ENCODE data around the gene C19orf73.

C19orf73 gene

GRCh38 chr19:49120868-49121267, 1.9 kb upstream of the C19orf73 start:
- no peak for DNase-seq

GRCh38 chr19:49120325-49120683, 1.4 kb upstream of the C19orf73 start:
- DNase-seq: no peak

- peak; percentile 35 for DNase-seq
Measured at GRCh38 chr19:49119411-49120324, 725 bp upstream of the C19orf73 start, which contains the start of gene PPFIA3. PPFIA3 (plus strand) TSS chr19:49119544; CDS start chr19:49127874, 8,330 bp downstream.

DNA sequence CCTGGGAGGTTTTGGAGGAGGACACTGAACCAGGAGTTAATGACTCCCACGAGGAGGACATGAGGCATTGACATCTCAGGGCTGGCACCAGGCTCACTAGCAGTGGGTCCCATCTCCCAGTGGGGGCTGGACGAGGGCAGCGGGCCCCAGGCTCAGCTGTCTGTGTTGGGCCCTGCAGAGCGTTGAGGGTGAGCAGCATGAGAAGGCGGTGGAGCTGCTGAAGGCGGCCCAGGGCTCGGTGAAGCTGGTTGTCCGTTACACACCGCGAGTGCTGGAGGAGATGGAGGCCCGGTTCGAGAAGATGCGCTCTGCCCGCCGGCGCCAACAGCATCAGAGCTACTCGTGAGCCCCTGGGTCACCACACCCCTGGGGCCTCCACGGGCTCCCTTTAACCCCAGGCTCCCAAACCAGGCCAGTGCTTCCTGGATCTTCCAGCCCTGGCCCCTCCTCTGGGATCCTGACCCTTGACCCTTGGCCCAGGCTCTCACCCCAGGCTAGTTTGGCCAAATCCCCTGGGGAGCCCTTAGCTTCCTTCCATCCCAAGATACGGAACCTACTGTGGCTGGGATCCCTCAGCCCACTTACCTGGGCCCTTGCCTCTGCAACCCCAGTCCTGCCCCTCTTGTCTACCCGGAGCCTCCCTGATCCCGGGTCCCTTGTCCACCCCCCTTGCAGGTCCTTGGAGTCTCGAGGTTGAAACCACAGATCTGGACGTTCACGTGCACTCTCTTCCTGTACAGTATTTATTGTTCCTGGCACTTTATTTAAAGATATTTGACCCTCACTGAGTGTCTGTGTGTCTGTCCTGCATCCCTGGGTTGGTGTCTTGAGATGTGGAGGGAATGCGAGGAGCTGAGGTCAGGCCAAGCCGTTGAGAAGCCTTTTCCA, 1.0 kb downstream of the C19orf73 start:
- DNase-seq: no peak

GRCh38 chr19:49116544-49116943, 2.4 kb downstream of the C19orf73 start:
- DNase-seq: no peak

- DNase-seq: peak; percentile 54
Measured at GRCh38 chr19:49114630-49115363, 4.1 kb downstream of the C19orf73 start.

DNA sequence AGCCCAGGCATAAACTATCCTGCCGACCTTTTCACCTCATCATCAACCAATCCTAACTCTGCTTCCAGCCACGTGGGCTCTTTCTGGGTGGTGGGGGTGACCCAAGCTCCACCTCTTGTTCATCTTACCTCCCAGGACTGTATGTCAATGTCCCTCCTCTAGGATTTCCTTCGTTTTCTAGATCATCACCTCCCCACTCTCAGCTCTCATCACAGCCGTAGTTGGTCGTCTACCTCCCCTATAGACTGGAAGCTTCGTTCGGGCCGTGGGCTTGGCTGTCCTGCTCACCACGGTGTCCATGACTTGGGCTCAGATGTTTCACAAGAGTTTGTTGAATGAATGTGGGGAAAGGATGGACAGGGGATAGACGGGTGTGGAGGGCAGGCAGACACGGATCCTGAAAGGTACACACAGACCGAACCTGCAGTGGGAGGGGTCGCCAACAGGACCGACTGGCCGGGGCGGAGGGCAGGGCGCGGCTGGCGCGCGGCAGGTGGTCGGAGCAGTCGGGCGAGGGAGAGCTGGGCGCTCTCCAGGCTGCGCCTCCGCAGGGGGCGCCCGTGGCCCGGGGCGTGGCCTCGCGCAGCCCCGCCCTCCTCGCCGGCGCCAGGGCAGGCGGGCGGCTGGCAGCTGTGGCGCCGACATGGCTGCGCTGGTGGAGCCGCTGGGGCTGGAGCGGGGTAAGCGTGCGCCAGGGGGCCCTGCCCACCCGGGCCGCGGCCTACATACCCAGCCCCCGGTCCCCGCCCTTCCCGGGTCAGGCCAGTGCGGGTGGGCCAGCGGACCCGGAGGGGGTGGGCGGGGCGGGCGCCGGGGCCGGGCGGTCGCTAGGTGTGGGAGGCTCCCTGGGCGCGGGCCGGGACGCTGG, 4.9 kb downstream of the C19orf73 start, which contains the start of gene LIN7B:
TSS of gene LIN7B (plus strand) at position 609 of the 868 bp plus-strand sequence. CDS start at position 644, 35 bp downstream.
- DNase-seq: peak; percentile 84

- no peak for DNase-seq
Measured at GRCh38 chr19:49111218-49111998, 7.5 kb downstream of the C19orf73 start.

DNA sequence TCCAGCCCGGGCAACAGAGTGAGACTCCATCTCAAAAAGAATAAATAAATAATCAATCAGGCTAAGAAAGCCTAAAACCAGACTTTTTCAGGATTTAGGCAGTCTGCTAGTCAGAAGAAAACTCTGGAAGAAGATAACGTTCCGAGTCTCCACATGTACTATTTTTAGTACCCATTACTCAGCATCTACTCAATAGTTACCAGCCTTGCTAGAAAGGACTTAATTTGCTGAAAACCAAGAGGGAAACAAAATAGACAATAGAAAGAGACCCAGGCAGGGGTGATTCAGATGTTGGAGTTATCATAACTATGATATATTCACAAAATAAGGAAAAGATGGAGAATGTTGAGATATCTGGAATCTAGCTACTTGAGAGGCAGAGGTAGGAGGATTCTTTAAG, 8.4 kb downstream of the C19orf73 start:
- DNase-seq: no peak

DNA sequence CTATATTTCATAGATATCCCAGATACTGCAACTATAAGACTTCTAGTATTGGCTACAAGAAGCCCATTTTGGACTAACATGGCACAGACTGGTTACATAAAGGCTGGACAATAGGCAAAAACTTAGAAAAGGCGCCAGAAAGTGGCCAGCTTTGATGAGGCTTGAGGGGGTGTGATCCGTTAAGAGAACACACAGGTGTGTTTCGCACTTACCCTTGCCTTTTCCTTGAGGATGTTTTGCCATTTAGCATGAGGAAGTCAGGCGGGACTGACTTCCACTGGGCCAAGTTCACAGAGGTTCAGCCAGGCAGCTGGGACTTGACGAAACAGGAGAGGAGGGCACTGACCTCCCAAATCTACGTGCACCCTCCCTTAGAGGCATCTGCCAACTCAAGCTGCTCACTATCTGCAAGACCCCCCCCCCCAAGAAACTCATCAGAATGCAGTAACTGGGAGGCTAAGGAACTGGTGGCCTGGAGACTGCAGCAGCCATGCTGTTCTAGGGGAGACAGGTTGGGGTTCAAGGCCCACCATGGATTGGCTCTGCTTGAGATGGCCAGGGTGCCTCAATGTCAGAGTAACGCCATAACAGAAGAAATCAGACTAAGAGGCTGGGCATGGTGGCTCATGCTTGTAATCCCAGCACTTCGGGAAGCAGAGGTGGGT, 9.2 kb downstream of the C19orf73 start:
- no peak for DNase-seq

GRCh38 chr19:49109051-49109450, 9.9 kb downstream of the C19orf73 start:
- no peak for DNase-seq

GRCh38 chr19:49107625-49108459, 11.1 kb downstream of the C19orf73 start:
- no peak for DNase-seq

- DNase-seq: peak; percentile 70
Measured at GRCh38 chr19:49106648-49107135, 12.3 kb downstream of the C19orf73 start.

DNA sequence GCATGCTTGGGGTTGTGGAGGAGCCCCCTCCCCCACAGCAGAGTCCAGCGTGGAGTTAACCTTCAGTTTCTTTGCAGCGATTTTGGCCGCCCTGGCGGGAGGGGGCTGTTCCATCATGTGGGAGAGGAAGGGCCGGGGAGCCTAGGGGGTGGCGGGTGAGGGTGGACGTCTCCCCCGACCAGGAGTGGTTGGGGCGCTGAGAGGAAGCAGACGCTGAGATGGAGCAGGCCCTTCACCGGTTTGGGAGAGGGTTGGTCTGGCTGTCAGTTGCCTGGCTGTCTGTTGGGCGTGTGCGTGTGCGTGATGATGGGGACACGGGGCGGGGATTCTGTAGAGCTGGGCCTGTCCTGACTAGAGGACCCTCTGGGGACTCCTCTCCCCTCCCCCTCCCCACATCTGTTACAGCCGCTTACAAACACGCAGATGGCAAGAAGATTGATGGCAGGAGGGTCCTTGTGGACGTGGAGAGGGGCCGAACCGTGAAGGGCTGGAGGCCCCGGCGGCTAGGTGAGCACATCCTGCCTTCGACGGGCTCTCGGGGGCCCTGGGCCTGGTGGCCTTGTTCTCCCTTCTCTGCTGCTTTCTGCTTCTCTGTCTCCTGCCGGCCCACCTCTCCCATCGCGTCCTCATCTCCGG, 14.6 kb downstream of the C19orf73 start:
- no peak for DNase-seq

- no peak for DNase-seq
Measured at GRCh38 chr19:49103331-49104085, 15.4 kb downstream of the C19orf73 start.

GRCh38 chr19:49102303-49102702, 16.6 kb downstream of the C19orf73 start:
- no peak for DNase-seq

- DNase-seq: no peak
Measured at GRCh38 chr19:49101160-49101559, 17.8 kb downstream of the C19orf73 start.

- DNase-seq: no peak
Measured at GRCh38 chr19:49098795-49099194, 20.1 kb downstream of the C19orf73 start.
